ENCODE data around the gene CLSTN2. TPM values are rescaled to one million over a fixed set of nuclear protein-coding genes. Genes with fewer than 3 reads are reported as not detected.

CLSTN2 gene
- total and polyA plus RNA-seq, 3 donors from 2014 or later, result 3.1 to 5.7 (median 3.8) TPM

- Histone ChIP-seq H3K27ac (no peak overlapping the region), H3K4me3 (no peak overlapping the region), H3K4me1 (no peaks in the 10 kb centered on the region), H3K36me3 (ENCODE audit: low read depth, missing control alignments) (no peaks in the 10 kb centered on the region), H3K9me3 (no peaks in the 10 kb centered on the region), H3K27me3 (no peaks in the 10 kb centered on the region)
- no peak for DNase-seq
- TF ChIP-seq POLR2A (IDR thresholded peaks at IDR 0.05) (no peak), CTCF (IDR thresholded peaks at IDR 0.05) (no peak)
- WGBS, 2 donors, result 97 to 98% methylated on average over 1 of the region's 1 CpG
- intact Hi-C loops (cut with DNase I; ENCODE audit: low total_unique reads), result no loop called here
Observed at GRCh38 chr3:140298043-140298442, 363.1 kb downstream of the CLSTN2 start.

GRCh38 chr3:140298569-140299070 lies 363.6 kb downstream of the CLSTN2 start:
- H3K27me3 ChIP-seq, result no peaks in the 10 kb centered on the region
- no peaks in the 10 kb centered on the region for H3K36me3 ChIP-seq (ENCODE audit: low read depth, missing control alignments)
- no peak overlapping the region for H3K27ac ChIP-seq
- H3K4me1 ChIP-seq, result no peaks in the 10 kb centered on the region
- 87 to 89% methylated on average over 2 of the region's 2 CpGs for WGBS, 2 donors
- DNase-seq, result no peak
- intact Hi-C loops (cut with DNase I; ENCODE audit: low total_unique reads), result no loop called here
- no peaks in the 10 kb centered on the region for H3K9me3 ChIP-seq
- TF ChIP-seq CTCF (IDR thresholded peaks at IDR 0.05) (no peak), POLR2A (IDR thresholded peaks at IDR 0.05) (no peak)
- H3K4me3 ChIP-seq, result no peak overlapping the region

GRCh38 chr3:140303875-140304274 lies 368.9 kb downstream of the CLSTN2 start:
- Histone ChIP-seq H3K4me1 (no peaks in the 10 kb centered on the region), H3K36me3 (ENCODE audit: low read depth, missing control alignments) (no peaks in the 10 kb centered on the region), H3K27me3 (no peaks in the 10 kb centered on the region), H3K27ac (no peak overlapping the region), H3K9me3 (no peaks in the 10 kb centered on the region), H3K4me3 (no peak overlapping the region)
- DNase-seq, result no peak
- intact Hi-C loops (cut with DNase I; ENCODE audit: low total_unique reads), result no loop called here
- TF ChIP-seq POLR2A (IDR thresholded peaks at IDR 0.05) (no peak), CTCF (IDR thresholded peaks at IDR 0.05) (no peak)
- 93 to 96% methylated on average over 2 of the region's 2 CpGs for WGBS, 2 donors

GRCh38 chr3:140308535-140308934 lies 373.6 kb downstream of the CLSTN2 start:
- Histone ChIP-seq H3K27me3 (no peaks in the 10 kb centered on the region), H3K4me3 (no peak overlapping the region), H3K9me3 (no peaks in the 10 kb centered on the region), H3K27ac (no peak overlapping the region), H3K36me3 (ENCODE audit: low read depth, missing control alignments) (no peaks in the 10 kb centered on the region), H3K4me1 (no peaks in the 10 kb centered on the region)
- DNase-seq, result no peak
- 87 to 89% methylated on average over 2 of the region's 2 CpGs for WGBS, 2 donors
- intact Hi-C loops (cut with DNase I; ENCODE audit: low total_unique reads), result no loop called here
- TF ChIP-seq CTCF (IDR thresholded peaks at IDR 0.05) (no peak), POLR2A (IDR thresholded peaks at IDR 0.05) (no peak)

GRCh38 chr3:140311428-140311827 lies 376.4 kb downstream of the CLSTN2 start:
- WGBS, 2 donors, result 95 to 99% methylated on average over 5 of the region's 5 CpGs
- intact Hi-C loops (cut with DNase I; ENCODE audit: low total_unique reads), result no loop called here

More at GRCh38 chr3:140311428-140311827, 376.4 kb downstream of the CLSTN2 start:
- Histone ChIP-seq H3K36me3 (ENCODE audit: low read depth, missing control alignments) (no peaks in the 10 kb centered on the region), H3K9me3 (no peaks in the 10 kb centered on the region), H3K27ac (no peak overlapping the region), H3K4me1 (no peaks in the 10 kb centered on the region), H3K4me3 (no peak overlapping the region), H3K27me3 (no peaks in the 10 kb centered on the region)
- no peak for DNase-seq
- TF ChIP-seq POLR2A (IDR thresholded peaks at IDR 0.05), result no peak
- TF ChIP-seq CTCF (IDR thresholded peaks at IDR 0.05), result no peak
